ENCODE data around the gene NR2F1-AS1. TPM values are rescaled to one million over a fixed set of nuclear protein-coding genes. Genes with fewer than 3 reads are reported as not detected.
"Not testable (repeated sequence)": the region's sequence is repeated elsewhere in the genome, so short reads cannot be mapped to it uniquely, and the experiment has no call there.

The NR2F1-AS1 gene
- total RNA-seq, 1 donor from 2014 or later, result 0.22 TPM

DNA sequence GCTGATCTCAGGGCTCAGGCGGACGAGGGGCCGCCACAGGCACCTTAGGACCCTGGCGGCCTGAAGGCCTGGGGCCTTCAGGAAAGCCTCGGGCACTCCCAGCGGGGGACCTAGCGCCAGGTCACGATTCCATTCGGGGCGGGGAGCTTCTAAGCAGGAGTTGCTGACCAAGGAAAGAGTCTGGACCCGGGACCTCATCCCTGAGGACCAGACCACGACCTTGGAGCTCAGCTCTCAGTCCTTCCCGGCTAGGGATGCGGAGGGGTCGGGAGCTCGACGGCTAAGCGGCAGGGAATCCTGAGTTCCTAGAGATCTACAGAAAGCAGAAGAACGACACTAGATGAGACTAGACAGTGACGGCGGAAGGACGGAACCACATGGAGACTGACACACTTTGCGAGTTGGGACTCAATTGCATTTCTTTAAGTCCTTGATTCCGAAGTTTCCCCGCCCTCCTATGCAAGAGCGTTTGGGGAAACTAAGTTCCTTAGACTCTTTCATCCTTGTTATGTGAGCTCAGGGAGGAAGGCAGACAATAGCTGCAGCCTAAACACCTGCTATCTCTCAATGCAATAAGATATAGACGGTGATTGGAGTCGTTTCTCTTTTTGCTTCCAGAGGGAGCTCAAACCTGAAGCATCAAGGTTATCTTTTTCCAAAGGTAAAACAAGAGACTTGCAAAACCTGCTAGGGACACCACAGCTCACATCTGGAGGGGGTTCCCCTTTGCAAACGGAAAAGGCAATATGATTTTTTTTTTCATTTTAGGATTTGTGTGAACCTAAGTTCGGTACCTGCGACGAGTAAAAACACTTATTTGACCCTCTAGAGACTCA is 9.7 kb downstream of the NR2F1-AS1 start:
- ATAC-seq (ENCODE audit: poor library complexity) (no peak), DNase-seq (no peak)
- intact Hi-C loops (cut with DNase I), result no loop called here

DNA sequence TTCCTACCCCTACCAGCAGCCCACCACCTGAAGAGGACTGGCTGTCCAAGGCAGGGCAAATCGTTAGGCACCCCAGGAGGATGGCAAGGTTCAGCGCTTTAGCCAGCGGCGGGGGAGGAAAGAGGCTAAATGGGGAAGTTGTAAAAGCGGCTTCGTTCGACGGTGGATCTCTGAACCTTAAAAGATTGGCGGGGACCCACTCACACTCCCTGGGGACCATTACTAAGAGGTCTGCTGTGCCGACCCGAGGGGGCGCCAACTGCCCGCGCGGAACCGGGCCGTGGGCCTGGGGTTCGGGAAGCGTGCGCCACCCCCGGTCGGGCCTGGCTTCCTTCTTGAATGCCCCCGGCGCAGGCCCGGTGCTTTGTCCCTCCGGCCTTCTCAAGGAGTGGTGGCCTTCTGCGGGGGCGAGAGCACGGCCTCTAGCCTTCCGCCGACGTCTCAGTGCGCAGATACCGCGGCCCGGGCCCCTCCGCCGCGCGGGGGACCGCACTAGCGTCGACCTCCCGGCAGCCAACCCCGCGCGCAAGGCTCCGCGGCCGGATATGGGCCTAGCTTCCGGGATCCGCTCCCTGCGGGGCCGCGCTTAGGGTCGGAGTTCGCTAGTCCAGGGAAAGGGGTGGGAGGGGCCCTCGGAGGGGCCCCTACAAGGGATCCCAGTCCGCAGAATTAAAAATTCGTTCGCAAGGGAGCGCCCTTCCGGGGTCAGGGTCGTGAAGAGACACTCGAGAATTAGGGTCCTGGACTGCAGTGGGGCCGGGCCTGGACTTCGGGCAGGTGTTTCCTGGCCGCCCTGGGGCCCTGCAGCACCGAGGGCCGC is 10.5 kb downstream of the NR2F1-AS1 start:
- ATAC-seq (ENCODE audit: poor library complexity) (no peak), DNase-seq (no peak)
- intact Hi-C loops (cut with DNase I), result no loop called here

DNA sequence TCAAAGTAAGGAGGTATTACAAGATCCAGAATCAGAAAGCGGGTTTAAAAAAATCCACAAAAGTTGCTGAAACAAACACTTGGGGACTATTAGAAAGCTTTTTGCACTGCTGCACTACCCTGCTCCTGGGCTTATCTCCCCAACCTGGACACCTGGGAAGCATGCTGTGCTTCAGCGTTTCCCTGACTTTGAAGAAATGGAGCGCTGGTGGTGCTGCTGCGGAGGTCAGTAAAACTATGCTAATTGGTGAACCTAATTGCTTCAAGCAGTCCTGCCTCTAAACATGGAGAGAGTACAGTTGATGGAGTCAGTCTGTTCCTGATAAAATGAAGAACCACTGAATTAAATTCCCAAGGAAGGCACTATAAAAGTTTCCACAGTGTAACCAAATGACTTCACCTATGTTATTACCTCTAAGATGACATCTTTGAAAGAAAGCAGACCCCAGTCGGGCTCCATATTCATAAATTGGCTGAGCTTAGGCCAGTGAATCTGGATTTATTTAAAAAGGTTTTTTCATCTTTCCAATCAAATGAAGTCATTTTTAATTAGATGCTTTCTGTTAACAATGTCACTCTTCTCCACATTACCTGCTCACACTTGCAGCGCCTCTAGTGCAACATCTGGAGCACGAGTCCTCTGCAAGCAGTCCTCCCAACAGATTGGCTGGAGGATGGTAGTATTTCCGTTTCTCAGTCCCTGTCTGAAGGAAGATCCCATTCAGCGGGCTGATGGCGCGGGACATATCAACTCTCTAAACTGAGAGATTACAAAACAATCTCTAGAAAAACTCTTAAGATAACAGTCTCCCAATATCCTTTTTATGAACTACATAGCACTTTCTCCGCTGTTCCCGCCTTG is 11.5 kb downstream of the NR2F1-AS1 start:
- intact Hi-C loops (cut with DNase I), result no loop called here
- ATAC-seq (ENCODE audit: poor library complexity) (no peak), DNase-seq (no peak)

DNA sequence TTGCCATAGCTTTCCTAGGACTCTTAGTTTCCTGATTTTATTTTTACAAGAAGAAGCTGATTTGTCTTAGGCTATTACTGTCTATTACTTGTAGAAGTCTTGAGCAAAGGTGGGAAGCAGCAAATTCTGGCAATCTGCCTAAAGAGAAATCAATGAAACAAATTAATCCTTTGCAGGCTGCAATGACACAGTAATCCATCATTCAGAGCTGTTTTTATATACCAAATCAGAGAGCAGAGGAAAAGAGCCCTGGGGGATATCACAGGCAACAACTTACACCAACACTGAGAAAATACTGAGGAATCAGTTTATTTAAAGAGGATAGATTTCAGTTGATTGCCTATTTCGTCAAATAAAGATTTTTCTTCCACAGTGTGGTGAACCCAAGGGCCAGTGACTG is 13.6 kb downstream of the NR2F1-AS1 start:
- ATAC-seq (ENCODE audit: poor library complexity) (no peak), DNase-seq (no peak)
- intact Hi-C loops (cut with DNase I), result no loop called here

DNA sequence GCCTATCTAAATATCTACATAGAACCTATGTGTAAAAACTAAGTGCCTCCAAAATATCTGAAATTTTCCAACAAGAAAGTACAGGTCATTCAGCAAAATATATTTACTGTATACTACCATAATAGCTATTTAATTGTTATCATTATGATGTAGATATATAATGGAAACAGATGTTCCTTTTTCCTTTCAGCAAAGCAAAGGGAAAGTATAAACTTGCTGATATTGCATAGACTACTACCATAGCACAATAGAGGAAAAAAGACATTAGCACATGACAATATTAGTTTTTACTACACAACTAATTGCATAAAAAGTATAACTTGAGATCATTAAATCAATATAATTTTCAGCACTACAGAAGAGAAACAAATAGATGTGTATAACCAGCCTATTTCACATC is 14.9 kb downstream of the NR2F1-AS1 start:
- intact Hi-C loops (cut with DNase I), result no loop called here
- no peak for ATAC-seq (ENCODE audit: poor library complexity)
- no peak for DNase-seq

DNA sequence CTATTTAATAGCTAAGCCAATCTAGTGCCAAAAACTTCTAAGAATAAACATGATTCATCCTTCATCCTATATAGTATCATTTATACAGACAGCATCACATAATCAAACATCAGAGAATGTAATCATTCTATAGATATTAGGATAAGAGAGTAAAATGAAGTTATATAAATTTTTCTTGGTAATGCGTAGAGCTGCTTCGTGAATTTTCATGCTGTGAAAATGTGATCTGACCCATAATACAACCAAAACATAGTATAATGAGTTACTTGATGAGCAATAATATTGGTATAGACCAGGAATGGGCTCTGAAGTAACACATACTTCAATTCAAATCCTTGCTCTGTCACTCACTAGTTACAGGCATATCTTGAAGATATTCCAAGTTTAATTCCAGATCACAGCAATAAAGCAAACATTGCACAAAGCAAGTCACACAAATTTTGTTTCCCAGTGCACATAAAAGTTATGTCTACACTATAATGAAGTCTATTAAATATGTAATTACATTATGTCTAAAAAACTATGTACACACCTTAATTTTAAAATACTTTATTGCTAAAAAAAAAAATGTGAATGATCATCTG is 23.9 kb downstream of the NR2F1-AS1 start:
- ATAC-seq (ENCODE audit: poor library complexity), result no peak
- DNase-seq, result no peak

DNA sequence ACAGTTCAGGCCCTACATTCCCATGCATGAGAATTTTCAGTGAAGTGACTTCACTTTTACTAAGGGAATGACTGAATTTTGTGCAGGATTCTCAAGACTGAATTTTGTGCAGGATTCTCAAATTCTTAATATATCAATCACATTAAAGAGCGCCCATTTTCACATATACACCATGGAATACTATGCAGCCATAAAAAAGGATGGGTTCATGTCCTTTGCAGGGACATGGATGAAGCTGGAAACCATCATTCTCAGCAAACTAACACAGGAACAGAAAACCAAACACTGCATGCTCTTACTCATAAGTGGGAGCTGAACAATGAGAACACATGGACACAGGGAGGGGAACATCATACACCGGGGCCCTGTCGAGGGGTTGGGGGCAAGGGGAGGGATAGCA is 31.4 kb downstream of the NR2F1-AS1 start:
- ATAC-seq (ENCODE audit: poor library complexity); DNase-seq; intact Hi-C loops (cut with DNase I): not testable (repeated sequence)

More for the DNA sequence above, 23.9 kb downstream of the NR2F1-AS1 start:
- intact Hi-C loops (cut with DNase I), result no loop called here

DNA sequence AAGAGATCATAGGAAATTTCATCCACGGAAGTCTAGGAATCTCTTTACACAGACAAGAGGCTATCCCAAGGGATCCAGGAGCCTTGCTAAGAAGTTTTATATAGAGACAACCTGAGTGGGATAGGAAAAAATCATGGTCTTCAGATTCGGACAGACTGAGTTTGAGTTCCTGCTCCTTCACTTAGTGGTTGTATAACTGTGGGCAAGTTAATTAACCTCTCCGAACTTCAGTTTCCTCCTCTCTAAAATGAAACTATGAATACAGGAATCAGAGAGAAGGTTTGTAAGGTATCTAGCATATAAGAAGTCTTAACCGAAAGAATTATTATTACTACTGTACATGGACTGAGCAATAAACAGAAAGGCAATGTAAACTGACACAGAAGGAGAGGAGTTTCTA is 35.1 kb downstream of the NR2F1-AS1 start:
- no peak for DNase-seq
- no peak for ATAC-seq (ENCODE audit: poor library complexity)
- intact Hi-C loops (cut with DNase I), result no loop called here

DNA sequence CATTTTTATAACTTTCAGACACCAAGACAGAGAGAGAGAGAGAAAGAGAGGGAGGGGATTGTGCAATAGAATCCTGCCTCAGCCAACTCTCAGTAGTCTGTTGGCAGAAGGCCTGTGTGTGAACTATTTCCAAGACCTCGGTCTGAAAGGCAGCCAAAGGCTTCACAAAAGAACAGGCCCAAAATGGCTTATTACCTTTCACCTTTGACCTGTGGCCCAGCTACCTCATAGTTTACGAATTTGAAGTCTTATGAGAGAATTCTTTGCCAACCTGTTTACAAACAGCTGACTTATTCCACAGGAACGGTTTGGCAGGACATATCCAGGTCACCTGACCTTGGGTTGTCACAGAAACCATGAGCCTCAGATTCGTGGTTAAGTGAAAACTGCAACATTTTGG is 48.6 kb downstream of the NR2F1-AS1 start:
- intact Hi-C loops (cut with DNase I), result no loop called here
- peak; percentile 99 for ATAC-seq (ENCODE audit: poor library complexity)
- peak; percentile 72 for DNase-seq

DNA sequence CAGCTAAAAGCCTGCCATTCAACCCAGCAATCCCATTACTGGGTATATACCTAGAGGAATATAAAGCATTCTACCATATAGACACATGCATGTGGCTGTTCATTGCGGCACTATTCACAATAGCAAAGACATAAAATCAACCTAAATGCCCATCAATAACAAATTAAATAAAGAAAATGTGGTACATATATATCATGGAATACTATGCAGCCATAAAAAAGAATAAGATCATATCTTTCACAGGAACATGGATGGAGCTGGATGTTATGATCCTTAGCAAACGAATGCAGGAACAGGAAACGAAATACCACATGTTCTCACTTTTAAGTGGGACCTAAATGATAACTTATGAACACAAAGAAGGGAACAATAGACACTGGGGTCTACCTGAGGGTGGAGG is 59.2 kb downstream of the NR2F1-AS1 start:
- DNase-seq; intact Hi-C loops (cut with DNase I); ATAC-seq (ENCODE audit: poor library complexity): not testable (repeated sequence)

DNA sequence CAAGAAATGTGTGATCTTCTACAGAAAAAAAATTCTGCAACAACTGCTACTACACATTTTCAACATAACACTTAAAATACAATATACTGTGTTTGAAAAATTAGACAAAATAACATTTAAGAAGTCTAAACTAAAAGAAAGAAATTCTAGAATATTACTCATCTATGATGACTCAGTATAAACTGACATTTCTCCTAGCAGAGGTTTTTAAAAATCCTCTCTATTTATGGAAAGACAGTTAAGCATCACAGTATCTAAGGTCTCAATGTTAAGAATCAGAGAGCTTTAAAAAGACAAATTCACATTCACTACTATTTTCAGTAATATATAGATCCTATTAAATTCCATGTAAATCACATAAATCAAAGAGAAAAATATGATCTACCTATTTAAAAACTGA is 61.3 kb downstream of the NR2F1-AS1 start:
- intact Hi-C loops (cut with DNase I), result no loop called here
- no peak for ATAC-seq (ENCODE audit: poor library complexity)
- no peak for DNase-seq

DNA sequence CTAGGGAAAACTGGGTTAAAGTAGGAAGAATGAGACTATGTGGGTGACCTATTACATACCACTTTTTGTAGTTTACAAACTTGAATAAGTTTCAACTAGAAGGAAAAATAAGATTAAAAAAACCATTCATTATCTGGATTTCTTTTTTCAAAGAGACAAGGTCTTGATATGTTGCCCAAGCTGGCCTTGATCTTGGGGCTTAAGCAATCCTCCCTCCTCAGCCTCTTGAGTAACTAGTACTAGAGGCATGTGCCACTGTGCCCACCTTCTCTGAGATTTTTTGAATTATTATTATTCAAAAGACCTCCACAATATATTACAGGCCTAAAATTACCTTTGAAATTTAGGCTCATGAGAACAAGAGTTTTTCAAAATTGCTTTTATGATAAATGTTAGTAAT is 63.2 kb downstream of the NR2F1-AS1 start:
- intact Hi-C loops (cut with DNase I), result no loop called here
- no peak for DNase-seq
- ATAC-seq (ENCODE audit: poor library complexity), result no peak

DNA sequence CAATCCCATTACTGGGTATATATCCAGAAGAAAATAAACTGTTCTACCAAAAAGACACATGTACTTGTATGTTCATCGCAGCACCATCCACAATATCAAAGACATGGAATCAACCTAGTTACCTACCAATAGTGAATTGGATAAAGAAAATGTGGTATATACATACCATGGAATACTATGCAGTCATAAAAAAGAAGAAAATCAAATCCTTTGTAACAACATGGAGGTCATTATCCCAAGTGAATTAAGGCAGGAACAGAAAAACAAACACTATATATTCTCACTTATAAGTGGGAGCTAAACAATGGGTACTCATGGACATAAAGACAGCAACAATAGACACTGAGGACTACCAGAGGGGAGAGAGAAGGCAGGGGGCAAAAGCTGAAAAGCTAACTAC is 67.7 kb downstream of the NR2F1-AS1 start:
- ATAC-seq (ENCODE audit: poor library complexity), result no peak
- no peak for DNase-seq
- intact Hi-C loops (cut with DNase I), result no loop called here

DNA sequence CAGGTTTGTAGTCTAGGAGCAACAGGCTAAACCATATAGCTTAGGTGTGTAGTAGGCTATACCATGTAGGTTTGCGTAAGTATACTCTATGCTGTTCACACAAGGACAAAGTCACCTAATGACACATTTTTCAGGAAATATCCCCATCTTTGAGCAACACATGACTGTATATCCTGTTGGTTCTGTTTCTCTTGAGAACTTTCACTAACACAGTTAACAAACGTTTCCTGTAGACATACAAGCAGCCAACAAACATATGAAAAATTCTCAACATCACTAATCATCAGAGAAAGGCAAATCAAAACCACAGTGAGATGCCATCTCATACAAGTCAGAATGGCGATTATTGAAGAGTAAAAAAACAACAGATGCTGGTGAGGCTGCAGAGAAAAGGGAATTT is 68.2 kb downstream of the NR2F1-AS1 start:
- no peak for ATAC-seq (ENCODE audit: poor library complexity)
- DNase-seq, result no peak
- intact Hi-C loops (cut with DNase I), result no loop called here

DNA sequence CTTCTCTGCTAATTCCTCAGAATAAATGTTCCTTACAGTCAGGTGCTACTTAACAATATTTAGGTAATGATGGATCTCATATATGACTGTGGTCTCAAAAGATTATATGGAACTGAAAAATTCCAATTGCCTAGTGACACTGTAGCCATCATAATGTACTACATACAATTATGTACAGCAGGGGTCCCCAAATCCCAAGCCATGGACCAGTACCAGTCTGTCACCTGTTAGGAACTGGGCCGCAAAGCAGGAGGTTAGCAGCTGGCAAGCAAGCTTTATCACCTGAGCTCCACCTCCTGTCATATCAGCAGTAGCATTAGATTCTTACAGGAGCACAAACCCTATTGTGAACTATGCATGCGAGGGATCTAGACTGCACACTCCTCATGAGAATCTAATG is 69.6 kb downstream of the NR2F1-AS1 start:
- DNase-seq (no peak), ATAC-seq (ENCODE audit: poor library complexity) (no peak)
- intact Hi-C loops (cut with DNase I), result no loop called here

DNA sequence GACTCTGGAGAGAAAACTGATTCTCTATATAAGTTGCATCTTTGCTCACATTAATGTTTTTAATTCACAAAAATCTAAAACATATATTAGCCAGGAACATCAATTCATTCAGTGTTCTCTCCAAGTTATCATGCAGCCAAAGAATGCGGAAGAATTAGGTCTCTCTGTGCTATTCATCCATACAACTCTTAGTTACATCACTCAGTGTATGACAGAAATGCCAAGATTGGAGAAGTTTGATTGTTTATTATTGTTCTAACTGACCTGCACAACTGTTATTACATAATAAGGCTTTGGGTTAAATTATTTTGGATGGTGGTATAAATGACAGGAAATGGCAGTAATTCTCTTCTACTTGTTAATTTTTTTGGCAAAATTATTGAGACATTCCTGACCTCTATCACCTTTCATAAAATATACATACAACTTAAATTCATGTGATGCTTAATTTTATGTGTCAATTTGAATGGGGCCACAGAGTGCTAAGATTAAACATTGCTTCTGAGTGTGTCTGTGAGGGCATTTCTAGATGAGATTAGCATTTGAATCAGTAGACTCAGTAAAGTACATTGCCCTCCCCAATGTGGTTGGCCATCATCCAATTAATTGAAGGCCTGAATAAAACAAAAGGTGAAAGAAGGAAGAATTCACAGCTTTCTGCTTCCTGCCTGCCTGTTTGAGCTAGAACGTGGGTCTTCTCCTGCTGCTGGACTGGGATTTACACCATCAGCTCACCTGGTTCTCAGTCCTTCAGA is 70.2 kb downstream of the NR2F1-AS1 start:
- intact Hi-C loops (cut with DNase I), result no loop called here
- DNase-seq, result no peak
- ATAC-seq (ENCODE audit: poor library complexity), result no peak

DNA sequence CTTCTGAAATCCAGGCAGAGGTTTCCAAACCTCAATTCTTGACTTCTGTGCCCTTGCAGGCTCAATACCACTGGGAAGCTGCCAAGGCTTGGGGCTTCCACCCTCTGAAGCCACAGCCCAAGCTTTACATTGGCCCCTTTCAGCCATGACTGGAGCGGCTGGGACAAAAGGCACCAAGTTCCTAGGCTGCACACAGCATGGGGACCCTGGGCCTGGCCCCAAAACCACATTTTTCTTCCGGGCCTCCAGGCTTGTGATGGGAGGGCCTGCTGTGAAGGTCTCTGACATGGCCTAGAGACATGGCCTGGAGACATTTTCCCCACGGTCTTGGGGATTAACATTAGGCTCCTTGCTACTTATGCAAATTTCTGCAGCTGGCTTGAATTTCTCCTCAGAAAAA is 75.5 kb downstream of the NR2F1-AS1 start:
- ATAC-seq (ENCODE audit: poor library complexity); intact Hi-C loops (cut with DNase I); DNase-seq: not testable (repeated sequence)

DNA sequence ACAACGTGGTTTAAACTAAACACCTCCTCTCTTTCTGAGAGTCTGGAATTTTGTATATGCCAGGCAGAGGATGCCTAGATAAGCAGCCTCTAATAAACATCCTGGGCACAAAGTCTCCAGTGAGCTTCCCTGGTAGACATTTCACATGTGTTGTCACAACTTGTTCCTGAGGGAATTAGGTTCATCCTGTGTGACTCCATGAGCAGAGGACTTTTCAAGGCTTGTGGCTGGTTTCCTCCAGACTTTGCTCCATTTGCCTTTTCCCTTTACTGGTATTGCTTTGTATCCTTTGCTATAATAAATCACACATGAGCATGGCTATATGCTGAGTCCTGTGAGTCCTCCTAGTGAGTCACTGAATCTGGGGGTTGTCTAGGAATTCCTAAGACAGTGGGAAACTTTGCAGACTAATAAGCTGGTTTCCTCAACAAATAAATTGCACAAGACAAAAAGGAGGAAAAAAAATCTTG is 77.4 kb downstream of the NR2F1-AS1 start:
- intact Hi-C loops (cut with DNase I), result no loop called here
- DNase-seq (no peak), ATAC-seq (ENCODE audit: poor library complexity) (no peak)

Measured in Right ventricle myocardium superior (tissue), 1 donor.